ENCODE results near the gene WDR90.

The WDR90 gene

GRCh38 chr16:648781-649589, at the start of gene WDR90:
Gene WDR90 (plus strand): TSS chr16:649365. CDS start chr16:649417, 52 bp downstream.
- DNase-seq (ENCODE audit: low read depth in 2 of 2): peak; percentile 82 to 85

- DNase-seq (ENCODE audit: low read depth in 2 of 2): no peak
These were observed 48.4 kb upstream of the WDR90 start for GRCh38 chr16:600781-601180.

GRCh38 chr16:603933-604332, 45.2 kb upstream of the WDR90 start:
- DNase-seq (ENCODE audit: low read depth in 2 of 2): no peak

GRCh38 chr16:606656-607307, 42.4 kb upstream of the WDR90 start:
- no peak for DNase-seq (ENCODE audit: low read depth in 2 of 2)

- DNase-seq (ENCODE audit: low read depth in 2 of 2): no peak
These were observed 41.1 kb upstream of the WDR90 start for GRCh38 chr16:608019-608418.

GRCh38 chr16:609316-609715, 39.8 kb upstream of the WDR90 start:
- DNase-seq (ENCODE audit: low read depth in 2 of 2): no peak

- DNase-seq (ENCODE audit: low read depth in 2 of 2): no peak
These were observed 39.2 kb upstream of the WDR90 start for GRCh38 chr16:609984-610383.

- DNase-seq (ENCODE audit: low read depth in 2 of 2): no peak
These were observed 38.4 kb upstream of the WDR90 start for GRCh38 chr16:610513-611381.

- DNase-seq (ENCODE audit: low read depth in 2 of 2): no peak
These were observed 34.0 kb upstream of the WDR90 start for GRCh38 chr16:615122-615521.

GRCh38 chr16:616733-617586, 32.2 kb upstream of the WDR90 start:
- no peak for DNase-seq (ENCODE audit: low read depth in 2 of 2)

GRCh38 chr16:617855-618254, 31.3 kb upstream of the WDR90 start:
- no peak for DNase-seq (ENCODE audit: low read depth in 2 of 2)

- no peak for DNase-seq (ENCODE audit: low read depth in 2 of 2)
These were observed 29.6 kb upstream of the WDR90 start for GRCh38 chr16:619476-620100.

- no peak for DNase-seq (ENCODE audit: low read depth in 2 of 2)
These were observed 28.3 kb upstream of the WDR90 start for GRCh38 chr16:620700-621525.

GRCh38 chr16:621526-622105, 27.5 kb upstream of the WDR90 start:
- DNase-seq (ENCODE audit: low read depth in 2 of 2): no peak

GRCh38 chr16:622920-623280, 26.3 kb upstream of the WDR90 start:
- DNase-seq (ENCODE audit: low read depth in 2 of 2): no peak

- DNase-seq (ENCODE audit: low read depth in 2 of 2): no peak
These were observed 24.6 kb upstream of the WDR90 start for GRCh38 chr16:624526-625070.

- no peak for DNase-seq (ENCODE audit: low read depth in 2 of 2)
These were observed 23.8 kb upstream of the WDR90 start for GRCh38 chr16:625117-625976.

GRCh38 chr16:625977-626765, 23.0 kb upstream of the WDR90 start:
- DNase-seq (ENCODE audit: low read depth in 2 of 2): no peak

All from stimulated activated CD8-positive, alpha-beta memory T cell treated with anti-CD3 and anti-CD28 coated beads, Interleukin-7, amount 100 ng/mL, for 1 hour (primary cell).